Pancreas (tissue), 10 donors: ENCODE measurements around the gene SRGAP3. TPM values are rescaled to one million over a fixed set of nuclear protein-coding genes. Genes with fewer than 3 reads are reported as not detected.

Experiments
- ATAC-seq, 4 donors: fragments of 200-7000 bp; cut with Tn5 transposase; one replicate each; pipeline versions ENCODE4 v1.8.0 to v1.9.1; 2020; ENCODE audit warnings: mild to moderate bottlenecking in 4 of 4, moderate library complexity in 4 of 4
- DNase-seq, 6 donors: peaks; one replicate each; pipeline ENCODE4 v3.0.0-alpha.2; 2020
- FAIRE-seq: peaks from 2 replicates; lab custom pipeline; 2012; peaks lifted over from hg19 to GRCh38; lab: Jason Lieb, UNC
- H3K27ac ChIP-seq, 4 donors: fragments of 200-600 bp; sonication (generic); 1 replicate in 3 of 4; 2 replicates in 1 of 4; pipeline versions ENCODE4 v1.5.0 to v1.8.0; 2020
- H3K27me3 ChIP-seq, 4 donors: fragments of 200-600 bp; one replicate each; pipeline ENCODE4 v1.8.0; 2021
- H3K36me3 ChIP-seq, 3 donors: fragments of 200-600 bp; sonication (generic) in 1 of 3; one replicate each; pipeline versions ENCODE4 v1.5.0 to v1.8.0; 2020 to 2021
- H3K4me1 ChIP-seq, 3 donors: fragments of 200-600 bp; one replicate each; pipeline ENCODE4 v1.8.0; 2021
- H3K4me3 ChIP-seq, 4 donors: fragments of 200-600 bp; sonication (generic) in 2 of 4; one replicate each; pipeline versions ENCODE4 v1.5.0 to v1.8.0; 2020 to 2021
- H3K9me3 ChIP-seq, 4 donors: fragments of 200-600 bp; one replicate each; pipeline ENCODE4 v1.8.0; 2021
- CTCF ChIP-seq, 4 donors: fragments of 200-600 bp; sonication (generic) in 3 of 4; IDR thresholded peaks; one replicate each; pipeline versions ENCODE4 v1.5.0 to v1.8.0; 2021; ENCODE audit warnings: antibody characterized with exemption in 4 of 4
- WGBS, 2 donors: extraction: QIAGEN DNeasy Blood & Tissue Kit; methylation state at CpG; one replicate each; pipeline ENCODE4 v1.1.7; 2013; 5-methylcytosine and 5-hydroxymethylcytosine counted together
- intact Hi-C, 3 donors: fragments of 100-400 bp; cut with DNase I; formaldehyde crosslinking; loops; one replicate each; pipeline versions ENCODE4 v1.11.1 to v1.14.2; 2022
- polyA plus RNA-seq, 2 donors: library from polyadenylated mRNA; stranded (reverse); fragments of 200-250 nt; gene quantifications; one replicate each; pipeline ENCODE4 v1.2.3, GENCODE V29; 2013
- total RNA-seq, 6 donors: library from RNA; stranded (reverse); fragmentation: NEBNext Ultra II Directional in 4 of 6; extraction: Animal tissue kit (Norgen Biotek cat#: 25700) in 4 of 6; gene quantifications; one replicate each; pipeline versions ENCODE4 v1.2.1 to v1.2.4, GENCODE V29; 2021 to 2023
- donor health status: healthy with polysubstance abuse.
- donor health status: DM: no; HTN: no; CAD: no; lungs with moderate emphysema.
- donor health status: DM: no; HTN: no; CAD: no.
- donor health status: control.
- donor health status: control.
- donor health status: Bipolar disorder and iron deficiency.
- donor health status: DM: yes; HTN: yes; CAD: no.
- donor health status: DM: no; HTN: no; CAD: no.
- donor health status: DM: no; HTN: no; CAD: no.
- donor health status: DM: yes; HTN: yes; CAD: no.

Gene SRGAP3
- total and polyA plus RNA-seq, 8 donors, result 1.9 to 6.5 (median 3.0) TPM

GRCh38 chr3:8962226-8962861, 287.1 kb downstream of the SRGAP3 start:
- WGBS, 2 donors, result 19 to 30% methylated on average over 6 of the region's 6 CpGs
- intact Hi-C loops, result no loop called here
- H3K4me1 ChIP-seq, result peaks cover 0 to 7% (median 0%) of the 10 kb centered on the region in 3 donors
- no peaks in the 10 kb centered on the region for H3K9me3 ChIP-seq
- no peaks in the 10 kb centered on the region for H3K36me3 ChIP-seq
- ATAC-seq (no peak), DNase-seq (no peak), FAIRE-seq (no peak)
- H3K27ac ChIP-seq, result no peak overlapping the region
- H3K27me3 ChIP-seq, result no peaks in the 10 kb centered on the region
- no peak for TF ChIP-seq CTCF (IDR thresholded peaks at IDR 0.05)
- peak overlapping the region in 3 of 4 donors; percentile 57 to 62 (median 59) for H3K4me3 ChIP-seq

- no peak for ATAC-seq
- no peaks in the 10 kb centered on the region for H3K9me3 ChIP-seq
- H3K4me1 ChIP-seq, result peaks cover 0 to 7% (median 0%) of the 10 kb centered on the region in 3 donors
- intact Hi-C loops, result no loop called here
- WGBS, 2 donors, result 87 to 90% methylated on average over 8 of the region's 8 CpGs
- FAIRE-seq, result no peak
- H3K36me3 ChIP-seq, result no peaks in the 10 kb centered on the region
- no peak for TF ChIP-seq CTCF (IDR thresholded peaks at IDR 0.05)
- DNase-seq, result no peak
- H3K27ac ChIP-seq, result no peak overlapping the region
- H3K27me3 ChIP-seq, result no peaks in the 10 kb centered on the region
- H3K4me3 ChIP-seq, result no peak overlapping the region
Observed at GRCh38 chr3:8959668-8960067, 289.8 kb downstream of the SRGAP3 start.

GRCh38 chr3:8954938-8955763, 294.3 kb downstream of the SRGAP3 start:
- FAIRE-seq (no peak), ATAC-seq (no peak), DNase-seq (no peak)
- intact Hi-C loops, result no loop called here
- Histone ChIP-seq H3K4me1 (no peaks in the 10 kb centered on the region), H3K36me3 (no peaks in the 10 kb centered on the region), H3K27me3 (no peaks in the 10 kb centered on the region), H3K4me3 (no peak overlapping the region), H3K9me3 (no peaks in the 10 kb centered on the region), H3K27ac (no peak overlapping the region)
- TF ChIP-seq CTCF (IDR thresholded peaks at IDR 0.05), result no peak
- 90 to 95% methylated on average over 4 of the region's 4 CpGs for WGBS, 2 donors

- Histone ChIP-seq H3K9me3 (no peaks in the 10 kb centered on the region), H3K27ac (no peak overlapping the region), H3K4me1 (no peaks in the 10 kb centered on the region), H3K4me3 (no peak overlapping the region), H3K36me3 (no peaks in the 10 kb centered on the region), H3K27me3 (no peaks in the 10 kb centered on the region)
- no peak for DNase-seq
- ATAC-seq, result no peak
- FAIRE-seq, result no peak
- intact Hi-C loops, result no loop called here
- no peak for TF ChIP-seq CTCF (IDR thresholded peaks at IDR 0.05)
Observed at GRCh38 chr3:8953313-8953712, 296.1 kb downstream of the SRGAP3 start.

GRCh38 chr3:8952130-8952529, 297.3 kb downstream of the SRGAP3 start:
- no peak for TF ChIP-seq CTCF (IDR thresholded peaks at IDR 0.05)
- ATAC-seq (no peak), DNase-seq (no peak), FAIRE-seq (no peak)
- Histone ChIP-seq H3K9me3 (no peaks in the 10 kb centered on the region), H3K36me3 (no peaks in the 10 kb centered on the region), H3K27ac (no peak overlapping the region), H3K4me3 (no peak overlapping the region), H3K27me3 (no peaks in the 10 kb centered on the region), H3K4me1 (no peaks in the 10 kb centered on the region)
- intact Hi-C loops, result no loop called here
